ENCODE results near the gene PRR14L. TPM values are rescaled to one million over a fixed set of nuclear protein-coding genes. Genes with fewer than 3 reads are reported as not detected.
A peak's percentile ranks its signal among the peaks of the same experiment; 100 is the strongest.
"Not testable (repeated sequence)": the region's sequence is repeated elsewhere in the genome, so short reads cannot be mapped to it uniquely, and the experiment has no call there.

The PRR14L gene
- total and polyA plus RNA-seq, 8 donors, result 25.8 to 55.1 (median 30.3) TPM

- DNase-seq, result no peak
- no peaks in the 10 kb centered on the region for H3K9me3 ChIP-seq
- TF ChIP-seq CTCF (IDR thresholded peaks at IDR 0.05), result no peak
- H3K4me3 ChIP-seq, result no peak overlapping the region
- peaks cover 0 to 4% of the 10 kb centered on the region in 2 donors for H3K4me1 ChIP-seq
- H3K36me3 ChIP-seq, result peaks cover 0 to 94% of the 10 kb centered on the region in 2 donors
- peak overlapping the region in 1 of 2 donors; percentile 25 for H3K27ac ChIP-seq
- intact Hi-C loops (cut with DNase I), result no loop called here
- no peak for ATAC-seq
- H3K27me3 ChIP-seq, result no peaks in the 10 kb centered on the region
Measured at GRCh38 chr22:31695423-31695822, 54.5 kb downstream of the PRR14L start.

GRCh38 chr22:31694046-31694445, 55.9 kb downstream of the PRR14L start:
- intact Hi-C loops (cut with DNase I); H3K9me3 ChIP-seq; ATAC-seq; H3K4me3 ChIP-seq; H3K4me1 ChIP-seq; DNase-seq; H3K27me3 ChIP-seq; H3K27ac ChIP-seq: not testable (repeated sequence)
- peaks cover 0 to 90% of the 10 kb centered on the region in 2 donors for H3K36me3 ChIP-seq

DNA sequence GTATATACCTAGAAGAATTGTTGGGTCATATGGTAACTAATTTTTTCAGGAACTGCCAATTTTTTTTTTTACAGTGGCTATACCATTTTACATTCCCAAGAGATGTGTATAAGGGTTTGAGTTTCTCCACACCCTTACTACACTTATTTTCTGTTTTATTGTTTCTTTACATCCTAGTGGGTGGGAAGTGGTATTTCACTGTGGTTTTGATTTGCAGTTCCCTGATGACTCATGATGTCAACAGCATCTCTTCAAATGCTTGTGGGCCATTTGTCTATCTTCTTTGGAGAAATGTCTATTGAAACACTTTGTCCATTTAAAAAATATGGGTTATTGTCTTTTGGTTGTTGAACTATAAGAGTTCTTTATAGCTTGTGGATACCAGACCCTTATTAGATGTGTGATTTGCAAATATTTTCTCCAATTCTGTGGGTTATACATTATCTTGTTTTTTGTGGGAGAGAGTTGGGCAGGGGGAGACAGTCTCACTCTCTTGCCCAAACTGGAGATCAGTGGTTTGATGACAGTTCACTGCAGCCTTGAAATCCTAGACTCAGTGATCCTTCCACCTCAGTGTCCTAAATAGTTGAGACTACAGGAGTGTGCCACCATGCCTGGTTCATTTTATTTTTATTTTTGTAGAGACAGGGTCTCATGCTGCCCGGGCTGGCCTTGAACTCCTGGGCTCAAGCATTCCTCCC, 57.6 kb downstream of the PRR14L start:
- no peak overlapping the region for H3K4me3 ChIP-seq
- H3K9me3 ChIP-seq, result no peaks in the 10 kb centered on the region
- no peaks in the 10 kb centered on the region for H3K27me3 ChIP-seq
- H3K4me1 ChIP-seq, result peaks cover 0 to 4% of the 10 kb centered on the region in 2 donors
- H3K27ac ChIP-seq, result no peak overlapping the region
- TF ChIP-seq CTCF (IDR thresholded peaks at IDR 0.05), result peak in 1 of 2 donors; percentile 9
- DNase-seq (no peak), ATAC-seq (no peak)
- H3K36me3 ChIP-seq, result peaks cover 0 to 87% of the 10 kb centered on the region in 2 donors
- intact Hi-C loops (cut with DNase I), result no loop called here

GRCh38 chr22:31691408-31691807, 58.5 kb downstream of the PRR14L start:
- Histone ChIP-seq H3K4me3 (no peak overlapping the region), H3K36me3 (peaks cover 0 to 87% of the 10 kb centered on the region in 2 donors), H3K9me3 (no peaks in the 10 kb centered on the region), H3K27me3 (no peaks in the 10 kb centered on the region), H3K4me1 (peaks cover 0 to 4% of the 10 kb centered on the region in 2 donors), H3K27ac (no peak overlapping the region)
- no peak for TF ChIP-seq CTCF (IDR thresholded peaks at IDR 0.05)
- no peak for ATAC-seq
- intact Hi-C loops (cut with DNase I), result no loop called here
- DNase-seq, result no peak

- ATAC-seq, result no peak
- peak in 1 of 4 donors; percentile 20 for DNase-seq
- intact Hi-C loops (cut with DNase I), result no loop called here
- H3K27me3 ChIP-seq, result no peaks in the 10 kb centered on the region
- H3K36me3 ChIP-seq, result peaks cover 0 to 60% of the 10 kb centered on the region in 2 donors
- H3K27ac ChIP-seq, result no peak overlapping the region
- no peaks in the 10 kb centered on the region for H3K9me3 ChIP-seq
- H3K4me1 ChIP-seq, result peaks cover 0 to 10% of the 10 kb centered on the region in 2 donors
- TF ChIP-seq CTCF (IDR thresholded peaks at IDR 0.05), result no peak
- H3K4me3 ChIP-seq, result no peak overlapping the region
Measured at GRCh38 chr22:31683181-31684105, 66.5 kb downstream of the PRR14L start.

Measured in left lung (tissue), 10 donors.